ENCODE data around the gene NOC2L. TPM values are rescaled to one million over a fixed set of nuclear protein-coding genes. Genes with fewer than 3 reads are reported as not detected.
"Not testable (repeated sequence)": the region's sequence is repeated elsewhere in the genome, so short reads cannot be mapped to it uniquely, and the experiment has no call there.

NOC2L gene
- total RNA-seq, 1 donor from 2014 or later, result 39.6 TPM

GRCh38 chr1:947958-948357 lies 11.1 kb downstream of the NOC2L start:
- Mint-ChIP-seq H3K9me3 (no peaks in the 10 kb centered on the region), H3K4me1 (peaks cover 15% of the 10 kb centered on the region), H3K4me3 (no peak overlapping the region), H3K27me3 (ENCODE audit: insufficient read depth, low read depth) (peaks cover 15% of the 10 kb centered on the region), H3K36me3 (peaks cover 30% of the 10 kb centered on the region), H3K27ac (no peak overlapping the region)
- Histone ChIP-seq H3K4me1 (no peaks in the 10 kb centered on the region), H3F3A (ENCODE audit: low read depth) (peaks cover 3% of the 10 kb centered on the region), H4K20me1 (ENCODE audit: low read depth) (peaks cover 90% of the 10 kb centered on the region), H3K4me3 (no peak overlapping the region), H3K79me2 (ENCODE audit: low read depth) (no peaks in the 10 kb centered on the region), H3K4me2 (no peak overlapping the region), H3K9ac (no peak overlapping the region), H2AFZ (replicated peaks) (no peak overlapping the region), H3K36me3 (no peaks in the 10 kb centered on the region), H3K27ac (no peak overlapping the region), H3K27me3 (peaks cover 17% of the 10 kb centered on the region), H3K9me3 (ENCODE audit: low read depth) (no peaks in the 10 kb centered on the region)
- no peak for DNase-seq (ENCODE audit: low spot score)
- no peak for TF ChIP-seq EZH2phosphoT487 (IDR thresholded peaks at IDR 0.05)
- TF ChIP-seq EZH2 (IDR thresholded peaks at IDR 0.05), result no peak

DNA sequence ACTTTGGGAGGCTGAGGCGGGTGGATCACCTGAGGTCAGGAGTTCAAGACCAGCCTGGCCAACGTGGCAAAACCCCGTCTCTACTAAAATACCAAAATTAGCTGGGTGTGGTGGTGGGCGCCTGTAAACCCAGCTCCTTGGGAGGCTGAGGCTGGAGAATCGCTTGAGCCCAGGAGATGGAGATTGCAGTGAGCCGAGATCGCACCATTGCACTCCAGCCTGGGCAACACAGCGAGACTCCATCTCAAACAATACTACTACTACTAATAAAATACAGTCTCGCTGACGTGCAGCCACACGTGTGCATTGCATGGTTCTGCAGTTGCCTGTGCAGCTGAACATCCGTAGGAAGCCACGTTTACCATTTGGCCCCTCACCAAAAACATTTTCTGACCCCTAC lies 12.2 kb downstream of the NOC2L start:
- not testable (repeated sequence) for H3K36me3 ChIP-seq; DNase-seq (ENCODE audit: low spot score); H3K4me3 ChIP-seq; H3K9me3 ChIP-seq (ENCODE audit: low read depth); H3K4me3 Mint-ChIP-seq; H3K27ac ChIP-seq; H3K4me2 ChIP-seq; H3K9me3 Mint-ChIP-seq; H2AFZ ChIP-seq (replicated peaks); H3K9ac ChIP-seq; H3K79me2 ChIP-seq (ENCODE audit: low read depth); H3K4me1 ChIP-seq; H3K27ac Mint-ChIP-seq
- Mint-ChIP-seq H3K36me3 (peaks cover 30% of the 10 kb centered on the region), H3K4me1 (peaks cover 15% of the 10 kb centered on the region), H3K27me3 (ENCODE audit: insufficient read depth, low read depth) (peaks cover 18% of the 10 kb centered on the region)
- H3F3A ChIP-seq (ENCODE audit: low read depth), result peaks cover 13% of the 10 kb centered on the region
- H4K20me1 ChIP-seq (ENCODE audit: low read depth), result peaks cover 92% of the 10 kb centered on the region
- peaks cover 29% of the 10 kb centered on the region for H3K27me3 ChIP-seq

DNA sequence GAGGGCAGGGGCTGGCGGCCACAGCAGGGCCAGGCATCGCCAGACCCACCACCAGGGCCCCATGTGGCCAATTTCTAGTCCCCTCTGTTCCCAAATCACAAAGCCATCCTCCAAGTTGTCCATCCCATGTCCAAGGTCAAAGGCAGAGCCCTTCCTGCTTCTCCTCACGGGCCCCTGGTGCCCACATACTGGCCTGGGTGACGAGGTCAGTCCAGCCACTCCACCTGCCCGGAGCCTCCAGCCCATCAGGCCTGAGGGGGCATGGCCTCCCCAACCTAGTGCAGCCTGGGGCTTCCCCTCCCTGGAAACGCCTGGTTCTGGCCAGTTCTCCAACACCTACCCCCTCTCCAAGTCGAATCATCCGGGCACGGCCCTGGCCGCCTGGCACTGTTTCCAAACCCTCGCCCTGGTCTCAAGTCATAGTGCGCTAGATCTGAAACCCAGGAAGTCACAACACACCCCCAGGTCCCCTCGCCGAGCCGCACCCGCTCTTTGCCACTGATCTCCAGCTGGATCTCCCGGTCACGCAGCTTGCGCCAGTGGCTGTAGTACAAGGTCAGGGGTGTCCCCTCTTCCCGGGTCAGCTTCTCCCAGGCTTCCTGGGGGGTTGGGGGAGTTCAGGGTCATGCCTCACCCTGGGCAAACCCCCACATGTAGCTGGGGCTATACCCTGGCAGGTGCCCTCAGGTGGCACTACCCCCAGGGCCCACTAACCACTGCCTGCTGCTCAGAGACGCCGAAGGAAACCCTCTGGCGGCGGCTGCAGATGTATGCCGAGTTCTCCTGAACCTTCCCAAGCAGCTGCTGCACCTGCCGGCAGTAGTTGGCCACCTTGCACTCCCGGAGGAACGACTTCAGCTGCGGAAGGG lies 13.1 kb downstream of the NOC2L start:
- Histone ChIP-seq H3K4me2 (no peak overlapping the region), H3K9ac (no peak overlapping the region), H3K4me1 (peaks cover 10% of the 10 kb centered on the region), H2AFZ (replicated peaks) (no peak overlapping the region), H4K20me1 (ENCODE audit: low read depth) (peaks cover 90% of the 10 kb centered on the region), H3F3A (ENCODE audit: low read depth) (peaks cover 20% of the 10 kb centered on the region), H3K4me3 (no peak overlapping the region), H3K9me3 (ENCODE audit: low read depth) (no peaks in the 10 kb centered on the region), H3K27me3 (peaks cover 37% of the 10 kb centered on the region), H3K36me3 (no peaks in the 10 kb centered on the region), H3K79me2 (ENCODE audit: low read depth) (no peaks in the 10 kb centered on the region), H3K27ac (no peak overlapping the region)
- peaks cover 20% of the 10 kb centered on the region for H3K27me3 Mint-ChIP-seq (ENCODE audit: insufficient read depth, low read depth)
- H3K9me3 Mint-ChIP-seq, result no peaks in the 10 kb centered on the region
- no peak overlapping the region for H3K4me3 Mint-ChIP-seq
- peaks cover 15% of the 10 kb centered on the region for H3K4me1 Mint-ChIP-seq
- no peak overlapping the region for H3K27ac Mint-ChIP-seq
- H3K36me3 Mint-ChIP-seq, result peaks cover 26% of the 10 kb centered on the region
- TF ChIP-seq, protein P1, sequence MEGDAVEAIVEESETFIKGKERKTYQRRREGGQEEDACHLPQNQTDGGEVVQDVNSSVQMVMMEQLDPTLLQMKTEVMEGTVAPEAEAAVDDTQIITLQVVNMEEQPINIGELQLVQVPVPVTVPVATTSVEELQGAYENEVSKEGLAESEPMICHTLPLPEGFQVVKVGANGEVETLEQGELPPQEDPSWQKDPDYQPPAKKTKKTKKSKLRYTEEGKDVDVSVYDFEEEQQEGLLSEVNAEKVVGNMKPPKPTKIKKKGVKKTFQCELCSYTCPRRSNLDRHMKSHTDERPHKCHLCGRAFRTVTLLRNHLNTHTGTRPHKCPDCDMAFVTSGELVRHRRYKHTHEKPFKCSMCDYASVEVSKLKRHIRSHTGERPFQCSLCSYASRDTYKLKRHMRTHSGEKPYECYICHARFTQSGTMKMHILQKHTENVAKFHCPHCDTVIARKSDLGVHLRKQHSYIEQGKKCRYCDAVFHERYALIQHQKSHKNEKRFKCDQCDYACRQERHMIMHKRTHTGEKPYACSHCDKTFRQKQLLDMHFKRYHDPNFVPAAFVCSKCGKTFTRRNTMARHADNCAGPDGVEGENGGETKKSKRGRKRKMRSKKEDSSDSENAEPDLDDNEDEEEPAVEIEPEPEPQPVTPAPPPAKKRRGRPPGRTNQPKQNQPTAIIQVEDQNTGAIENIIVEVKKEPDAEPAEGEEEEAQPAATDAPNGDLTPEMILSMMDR (IDR thresholded peaks at IDR 0.05), result no peak
- no peak for TF ChIP-seq EZH2 (IDR thresholded peaks at IDR 0.05)
- no peak for TF ChIP-seq EZH2phosphoT487 (IDR thresholded peaks at IDR 0.05)
- no peak for DNase-seq (ENCODE audit: low spot score)

GRCh38 chr1:944341-945325 lies 14.4 kb downstream of the NOC2L start:
- H4K20me1 ChIP-seq (ENCODE audit: low read depth), result peaks cover 93% of the 10 kb centered on the region
- H3K4me3 Mint-ChIP-seq, result peak overlapping the region; percentile 69
- peaks cover 19% of the 10 kb centered on the region for H3K4me1 Mint-ChIP-seq

More at GRCh38 chr1:944341-945325, 14.4 kb downstream of the NOC2L start:
- H3K9me3 Mint-ChIP-seq, result no peaks in the 10 kb centered on the region
- Histone ChIP-seq H3K4me3 (no peak overlapping the region), H3K27me3 (peaks cover 50% of the 10 kb centered on the region), H3K9ac (no peak overlapping the region), H3K4me1 (peaks cover 19% of the 10 kb centered on the region), H3K27ac (no peak overlapping the region), H3K9me3 (ENCODE audit: low read depth) (no peaks in the 10 kb centered on the region), H3K4me2 (no peak overlapping the region), H2AFZ (replicated peaks) (no peak overlapping the region), H3F3A (ENCODE audit: low read depth) (peaks cover 27% of the 10 kb centered on the region), H3K79me2 (ENCODE audit: low read depth) (no peaks in the 10 kb centered on the region), H3K36me3 (no peaks in the 10 kb centered on the region)
- H3K36me3 Mint-ChIP-seq, result peaks cover 15% of the 10 kb centered on the region
- no peak overlapping the region for H3K27ac Mint-ChIP-seq
- DNase-seq (ENCODE audit: low spot score), result no peak
- no peak for TF ChIP-seq EZH2 (IDR thresholded peaks at IDR 0.05)
- peaks cover 25% of the 10 kb centered on the region for H3K27me3 Mint-ChIP-seq (ENCODE audit: insufficient read depth, low read depth)

Measured in neural progenitor cell (in vitro differentiated cells).